Neural progenitor cell (in vitro differentiated cells): ENCODE measurements around the gene WNK1. TPM values are rescaled to one million over a fixed set of nuclear protein-coding genes. Genes with fewer than 3 reads are reported as not detected.

Experiments
- DNase-seq: peaks from one replicate; pipeline ENCODE4 v3.0.0-alpha.2; 2016; ENCODE audit warnings: low spot score
- H2AFZ ChIP-seq: fragments of 200-600 bp; sonication (generic); replicated peaks from 2 replicates; pipeline ENCODE4 v1.6.1; 2016; ENCODE audit warnings: antibody characterized with exemption
- H3F3A ChIP-seq: fragments of 200-600 bp; sonication (generic); 2 replicates; pipeline ENCODE4 v1.6.1; 2016; ENCODE audit warnings: antibody characterized with exemption, low read depth
- H3K27ac ChIP-seq: fragments of 200-600 bp; sonication (generic); 2 replicates; pipeline ENCODE4 v1.5.1; 2016; ENCODE audit warnings: mild to moderate bottlenecking
- H3K27me3 ChIP-seq: fragments of 200-600 bp; sonication (generic); 2 replicates; pipeline ENCODE4 v1.6.1; 2016; ENCODE audit warnings: mild to moderate bottlenecking, moderate library complexity
- H3K36me3 ChIP-seq: fragments of 200-600 bp; sonication (generic); 2 replicates; pipeline ENCODE4 v1.5.1; 2016
- H3K4me1 ChIP-seq: fragments of 200-600 bp; sonication (generic); 2 replicates; pipeline ENCODE4 v1.6.1; 2016; ENCODE audit warnings: mixed run types
- H3K4me2 ChIP-seq: fragments of 200-600 bp; sonication (generic); 2 replicates; pipeline ENCODE4 v1.6.1; 2016
- H3K4me3 ChIP-seq: fragments of 200-600 bp; sonication (generic); 2 replicates; pipeline ENCODE4 v1.5.1; 2016
- H3K79me2 ChIP-seq: fragments of 200-600 bp; sonication (generic); 2 replicates; pipeline ENCODE4 v1.6.1; 2016; ENCODE audit warnings: low read depth
- H3K9ac ChIP-seq: fragments of 200-600 bp; sonication (generic); 2 replicates; pipeline ENCODE4 v1.6.1; 2016
- H3K9me3 ChIP-seq: fragments of 200-600 bp; sonication (generic); 2 replicates; pipeline ENCODE4 v1.5.1; 2016; ENCODE audit warnings: low read depth
- H4K20me1 ChIP-seq: fragments of 200-600 bp; sonication (generic); 2 replicates; pipeline ENCODE4 v1.6.1; 2016; ENCODE audit warnings: low read depth
- H3K27ac Mint-ChIP-seq: 3 replicates; pipeline ENCODE4 v1.8.0; 2021; ENCODE audit warnings: mixed read lengths
- H3K27me3 Mint-ChIP-seq: 2 replicates; pipeline ENCODE4 v1.8.0; 2022; ENCODE audit warnings: low read depth, mild to moderate bottlenecking, inconsistent platforms, moderate library complexity, mixed read lengths; ENCODE audit not compliant: insufficient read depth
- H3K36me3 Mint-ChIP-seq: 3 replicates; pipeline ENCODE4 v1.8.0; 2021; ENCODE audit warnings: mixed read lengths
- H3K4me1 Mint-ChIP-seq: 3 replicates; pipeline ENCODE4 v1.8.0; 2021; ENCODE audit warnings: mixed read lengths
- H3K4me3 Mint-ChIP-seq: 3 replicates; pipeline ENCODE4 v1.8.0; 2021; ENCODE audit warnings: mild to moderate bottlenecking, moderate library complexity, mixed read lengths
- H3K9me3 Mint-ChIP-seq: 3 replicates; pipeline ENCODE4 v1.8.0; 2020; ENCODE audit warnings: mixed read lengths
- CTCF ChIP-seq: fragments of 200-600 bp; sonication (generic); IDR thresholded peaks from 2 replicates; pipeline ENCODE4 v1.5.1; 2017; ENCODE audit warnings: antibody characterized with exemption, mild to moderate bottlenecking
- EZH2 ChIP-seq: fragments of 200-600 bp; sonication (generic); IDR thresholded peaks from 2 replicates; pipeline ENCODE4 v1.6.1; 2017; ENCODE audit warnings: antibody characterized with exemption, mild to moderate bottlenecking, moderate library complexity
- EZH2phosphoT487 ChIP-seq: fragments of 200-600 bp; sonication (generic); IDR thresholded peaks from 2 replicates; pipeline ENCODE4 v1.6.1; 2017; ENCODE audit warnings: antibody characterized with exemption
- total RNA-seq: library from RNA; depleted of rRNA; stranded (reverse); fragments of >200 nt; gene quantifications from 2 replicates; pipeline ENCODE4 v1.2.3, GENCODE V29; 2015; ENCODE audit warnings: low replicate concordance

Gene WNK1
- total RNA-seq, 1 donor from 2014 or later: 73.1 TPM

- Histone ChIP-seq H3K36me3 (peaks cover 8% of the 10 kb centered on the region), H2AFZ (no peak overlapping the region), H4K20me1 (peaks cover 19% of the 10 kb centered on the region), H3K4me3 (no peak overlapping the region), H3K27me3 (no peaks in the 10 kb centered on the region), H3K9me3 (no peaks in the 10 kb centered on the region), H3K27ac (no peak overlapping the region), H3K79me2 (no peaks in the 10 kb centered on the region), H3K4me1 (no peaks in the 10 kb centered on the region), H3F3A (no peaks in the 10 kb centered on the region), H3K9ac (no peak overlapping the region), H3K4me2 (no peak overlapping the region)
- peak overlapping the region; percentile 55 for H3K27ac Mint-ChIP-seq
- TF ChIP-seq EZH2phosphoT487 (no peak), EZH2 (no peak), CTCF (no peak)
- H3K4me3 Mint-ChIP-seq: no peak overlapping the region
- no peak for DNase-seq
- H3K27me3 Mint-ChIP-seq: no peaks in the 10 kb centered on the region
- peaks cover 10% of the 10 kb centered on the region for H3K4me1 Mint-ChIP-seq
- peaks cover 59% of the 10 kb centered on the region for H3K36me3 Mint-ChIP-seq
- no peaks in the 10 kb centered on the region for H3K9me3 Mint-ChIP-seq
Measured at GRCh38 chr12:903055-903454, 150.7 kb downstream of the WNK1 start.

GRCh38 chr12:904010-904414, 151.6 kb downstream of the WNK1 start:
- Histone ChIP-seq H3K27me3 (no peaks in the 10 kb centered on the region), H3K9me3 (no peaks in the 10 kb centered on the region), H3K36me3 (peaks cover 9% of the 10 kb centered on the region), H4K20me1 (peaks cover 23% of the 10 kb centered on the region), H3K4me2 (no peak overlapping the region), H2AFZ (no peak overlapping the region), H3K4me1 (peaks cover 3% of the 10 kb centered on the region), H3K4me3 (no peak overlapping the region), H3K79me2 (no peaks in the 10 kb centered on the region), H3K27ac (no peak overlapping the region), H3F3A (no peaks in the 10 kb centered on the region), H3K9ac (no peak overlapping the region)
- H3K36me3 Mint-ChIP-seq: peaks cover 62% of the 10 kb centered on the region
- no peaks in the 10 kb centered on the region for H3K9me3 Mint-ChIP-seq
- H3K4me3 Mint-ChIP-seq: no peak overlapping the region
- TF ChIP-seq EZH2 (no peak), EZH2phosphoT487 (no peak), CTCF (no peak)
- H3K4me1 Mint-ChIP-seq: peaks cover 10% of the 10 kb centered on the region
- H3K27ac Mint-ChIP-seq: no peak overlapping the region
- no peaks in the 10 kb centered on the region for H3K27me3 Mint-ChIP-seq
- DNase-seq: no peak

DNA sequence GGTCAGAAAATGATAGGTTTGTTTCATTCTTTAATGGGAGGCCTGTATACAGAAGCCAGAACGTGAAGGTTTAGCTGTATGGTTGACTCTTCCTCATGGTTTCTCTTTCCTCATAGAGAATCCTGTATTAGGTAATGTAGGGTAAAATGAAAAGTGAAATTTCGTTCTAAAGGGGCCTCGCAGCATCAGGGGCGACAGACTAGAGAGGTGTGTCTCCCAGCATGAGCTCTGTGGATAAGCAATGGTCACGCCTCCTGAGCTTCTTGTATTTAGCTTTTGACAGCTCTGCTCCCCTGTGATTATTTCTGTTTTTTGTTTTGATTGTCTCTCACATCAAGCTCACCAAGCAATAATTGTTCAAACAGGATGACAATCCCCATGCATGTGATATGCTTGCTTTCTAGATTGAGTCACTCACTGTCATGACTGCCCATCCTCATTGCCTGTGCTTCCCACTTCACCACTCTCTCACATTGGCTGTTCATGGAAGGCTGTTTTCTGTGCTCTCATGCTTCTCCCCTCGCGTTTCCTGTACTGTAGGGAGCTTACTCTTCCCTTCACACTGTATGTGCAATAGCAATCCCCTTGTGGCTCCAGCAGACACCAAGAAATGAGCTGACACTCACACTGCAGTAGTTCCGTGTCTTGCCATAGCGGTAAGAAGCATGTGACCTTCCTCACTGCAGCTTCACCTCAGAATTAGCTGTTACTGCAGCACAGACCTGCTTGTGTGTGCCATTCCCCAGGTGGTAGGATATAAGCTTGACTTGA, 153.1 kb downstream of the WNK1 start:
- no peak overlapping the region for H3K27ac Mint-ChIP-seq
- H3K36me3 Mint-ChIP-seq: peaks cover 67% of the 10 kb centered on the region
- no peaks in the 10 kb centered on the region for H3K27me3 Mint-ChIP-seq

More for the DNA sequence above, 153.1 kb downstream of the WNK1 start:
- Histone ChIP-seq H3K27ac (no peak overlapping the region), H4K20me1 (peaks cover 25% of the 10 kb centered on the region), H2AFZ (no peak overlapping the region), H3K4me1 (peaks cover 5% of the 10 kb centered on the region), H3F3A (no peaks in the 10 kb centered on the region), H3K9me3 (no peaks in the 10 kb centered on the region), H3K4me3 (no peak overlapping the region), H3K79me2 (no peaks in the 10 kb centered on the region), H3K27me3 (no peaks in the 10 kb centered on the region), H3K4me2 (no peak overlapping the region), H3K36me3 (peaks cover 22% of the 10 kb centered on the region), H3K9ac (no peak overlapping the region)
- Mint-ChIP-seq H3K4me3 (no peak overlapping the region), H3K9me3 (no peaks in the 10 kb centered on the region), H3K4me1 (peaks cover 10% of the 10 kb centered on the region)
- TF ChIP-seq EZH2 (no peak), CTCF (no peak), EZH2phosphoT487 (no peak)
- DNase-seq: no peak
